GM18499 (cell line): ENCODE results near the gene POMGNT2.

ENCODE experiments used
- ATAC-seq: cut with Tn5 transposase; IDR thresholded peaks from one replicate; pipeline ENCODE4 v1.9.1; 2021; ENCODE audit warnings: moderate number of reproducible peaks; ENCODE audit not compliant: insufficient read depth, unreplicated experiment

The POMGNT2 gene

GRCh38 chr3:43030162-43030935 lies 75.5 kb downstream of the POMGNT2 start:
- ATAC-seq, result no peak
